RWPE1 (cell line): ENCODE data around the gene THADA.

Experiments used
- CTCF ChIA-PET: fragments of 350-600 bp; sonication (Branson Sonifier 250); formaldehyde crosslinking; extraction: SDS; loops from one replicate; lab custom pipeline; 2021; lab: Yijun Ruan, JAX
- POLR2A ChIA-PET: fragments of 400-600 bp; formaldehyde crosslinking; extraction: SDS; loops from one replicate; lab custom pipeline; 2020; ENCODE audit warnings: antibody characterized with exemption; ENCODE audit not compliant: low non-redundant PET; lab: Yijun Ruan, JAX
- DNase-seq: peaks from one replicate; pipeline ENCODE4 v3.0.0; 2012; ENCODE audit warnings: low spot score
- H3K27ac ChIP-seq: fragments of 450-650 bp; 2 replicates; pipeline ENCODE4 v1.5.1; 2017
- CTCF ChIP-seq: fragments of 450-650 bp; conservative IDR thresholded peaks from 2 replicates; pipeline ENCODE4 v1.5.1; 2017; ENCODE audit warnings: low read depth, mild to moderate bottlenecking

The THADA gene

GRCh38 chr2:43426305-43427031 lies 169.4 kb downstream of the THADA start:
- ChIA-PET POLR2A (no interaction called here), CTCF (no interaction called here)
- peak; percentile 84 for DNase-seq
- H3K27ac ChIP-seq, result peak overlapping the region; percentile 69
- no peak for TF ChIP-seq CTCF

GRCh38 chr2:43425659-43426058 lies 170.2 kb downstream of the THADA start:
- DNase-seq, result no peak
- TF ChIP-seq CTCF, result no peak
- ChIA-PET POLR2A (no interaction called here), CTCF (no interaction called here)
- no peak overlapping the region for H3K27ac ChIP-seq

- CTCF ChIA-PET, result interaction anchor here (0.6 kb wide), 1 partner anchor 259 kb away, joined by 3 read pairs; no protein-coding TSS in a partner anchor
- no peak for TF ChIP-seq CTCF
- POLR2A ChIA-PET, result interaction anchor here (0.6 kb wide), 1 partner anchor 16 kb away, joined by 4 read pairs; no protein-coding TSS in a partner anchor
- H3K27ac ChIP-seq, result no peak overlapping the region
- DNase-seq, result no peak
Measured at GRCh38 chr2:43424262-43425207, 171.3 kb downstream of the THADA start.

- H3K27ac ChIP-seq, result no peak overlapping the region
- no peak for TF ChIP-seq CTCF
Measured at GRCh38 chr2:43423941-43424261, 171.9 kb downstream of the THADA start.

GRCh38 chr2:43421194-43421593 lies 174.6 kb downstream of the THADA start:
- no peak overlapping the region for H3K27ac ChIP-seq
- TF ChIP-seq CTCF, result no peak
- CTCF ChIA-PET, result no interaction called here
- POLR2A ChIA-PET, result no interaction called here
- DNase-seq, result no peak

More at GRCh38 chr2:43423941-43424261, 171.9 kb downstream of the THADA start:
- DNase-seq, result no peak
- POLR2A ChIA-PET, result no interaction called here
- CTCF ChIA-PET, result interaction anchor here (0.6 kb wide), 1 partner anchor 259 kb away, joined by 3 read pairs; no protein-coding TSS in a partner anchor

GRCh38 chr2:43420389-43420801 lies 175.4 kb downstream of the THADA start:
- TF ChIP-seq CTCF, result no peak
- no peak overlapping the region for H3K27ac ChIP-seq
- DNase-seq, result no peak
- POLR2A ChIA-PET, result no interaction called here
- CTCF ChIA-PET, result no interaction called here
